ENCODE measurements around the gene ALK.

GRCh38 chr2:29579495-29580169, 341.8 kb downstream of the ALK start:
- TF ChIP-seq CTCF (IDR thresholded peaks at IDR 0.05; ENCODE audit: borderline replicate concordance, extremely low read depth, low read length, poor library complexity, severe bottlenecking) (no peak), EZH2 (IDR thresholded peaks at IDR 0.05; ENCODE audit: borderline replicate concordance, low read depth, low read length, severe bottlenecking) (no peak)

Measured in DND-41 (cell line).